SK-N-SH treated with all-trans-retinoic acid at 6 μM for 48 hours (cell line): Measurements from ENCODE around the gene PRM1.

Source experiments
- ARNTL ChIP-seq: fragments of 450-650 bp; formaldehyde crosslinking; IDR thresholded peaks from 2 replicates; pipeline ENCODE4 v1.5.0; 2020; ENCODE audit warnings: low read depth, mild to moderate bottlenecking, moderate library complexity, borderline replicate concordance
- ESRRG ChIP-seq: fragments of 250-450 bp; sonication (Bioruptor Pico); IDR thresholded peaks from 2 replicates; pipeline ENCODE4 v1.6.1; 2021; ENCODE audit warnings: mild to moderate bottlenecking
- GLIS3 ChIP-seq: fragments of 250-450 bp; sonication (Bioruptor Pico); IDR thresholded peaks from 2 replicates; pipeline ENCODE4 v1.5.0; 2020; ENCODE audit warnings: mild to moderate bottlenecking, moderate library complexity
- ISL1 ChIP-seq: fragments of 250-450 bp; sonication (Bioruptor Pico); IDR thresholded peaks from 2 replicates; pipeline ENCODE4 v2.1.2; 2022; ENCODE audit warnings: mild to moderate bottlenecking, moderate library complexity
- OSR1 ChIP-seq: fragments of 250-450 bp; sonication (Bioruptor Pico); IDR thresholded peaks from 2 replicates; pipeline ENCODE4 v1.8.0; 2022; ENCODE audit warnings: moderate library complexity, mild to moderate bottlenecking, inconsistent platforms
- TOX ChIP-seq: fragments of 250-450 bp; sonication (Bioruptor Pico); IDR thresholded peaks from 2 replicates; pipeline ENCODE4 v1.8.0; 2021; ENCODE audit warnings: mild to moderate bottlenecking, moderate library complexity, borderline replicate concordance
- ZC3H10 ChIP-seq: fragments of 250-450 bp; sonication (Bioruptor Pico); IDR thresholded peaks from 2 replicates; pipeline ENCODE4 v1.5.1; 2021; ENCODE audit warnings: mild to moderate bottlenecking, moderate library complexity
- ZFP30 ChIP-seq: fragments of 450-650 bp; formaldehyde crosslinking; IDR thresholded peaks from 2 replicates; pipeline ENCODE4 v1.5.0; 2022; ENCODE audit warnings: mild to moderate bottlenecking, moderate library complexity
- TF ChIP-seq, protein P1 (sequence below): fragments of 250-450 bp; sonication (Bioruptor Pico); IDR thresholded peaks from 2 replicates; pipeline ENCODE4 v1.5.0; 2020; ENCODE audit warnings: mild to moderate bottlenecking, moderate library complexity
- TF ChIP-seq, protein P2 (sequence below): fragments of 250-450 bp; sonication (Bioruptor Pico); IDR thresholded peaks from 2 replicates; pipeline ENCODE4 v1.8.0; 2020; ENCODE audit warnings: mild to moderate bottlenecking, moderate library complexity, borderline replicate concordance
- TF ChIP-seq, protein P3 (sequence below): fragments of 250-450 bp; sonication (Bioruptor Pico); IDR thresholded peaks from 2 replicates; pipeline ENCODE4 v1.8.0; 2021; ENCODE audit warnings: low read depth, mild to moderate bottlenecking, moderate library complexity, borderline replicate concordance

DNA sequence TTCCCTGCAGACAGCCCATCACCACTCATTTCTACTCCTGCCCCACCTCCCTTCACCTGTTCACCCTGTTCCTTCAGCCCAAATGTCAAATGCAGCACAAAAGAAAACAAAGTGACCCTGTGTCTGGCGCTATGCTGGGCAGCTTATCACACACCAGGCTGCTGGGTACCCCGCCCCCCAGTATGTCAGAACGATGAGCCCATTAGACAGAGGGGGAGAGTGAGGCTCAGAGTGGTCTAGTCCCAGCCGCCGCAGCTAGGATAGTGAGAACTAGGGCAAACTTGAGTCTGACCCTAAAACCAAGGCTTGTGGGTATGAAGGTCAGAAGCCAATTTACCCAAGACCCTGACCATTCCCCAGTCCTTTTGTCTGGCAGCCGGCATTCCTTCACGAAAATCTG is 16.0 kb downstream of the PRM1 start:
- TF ChIP-seq, protein P1, sequence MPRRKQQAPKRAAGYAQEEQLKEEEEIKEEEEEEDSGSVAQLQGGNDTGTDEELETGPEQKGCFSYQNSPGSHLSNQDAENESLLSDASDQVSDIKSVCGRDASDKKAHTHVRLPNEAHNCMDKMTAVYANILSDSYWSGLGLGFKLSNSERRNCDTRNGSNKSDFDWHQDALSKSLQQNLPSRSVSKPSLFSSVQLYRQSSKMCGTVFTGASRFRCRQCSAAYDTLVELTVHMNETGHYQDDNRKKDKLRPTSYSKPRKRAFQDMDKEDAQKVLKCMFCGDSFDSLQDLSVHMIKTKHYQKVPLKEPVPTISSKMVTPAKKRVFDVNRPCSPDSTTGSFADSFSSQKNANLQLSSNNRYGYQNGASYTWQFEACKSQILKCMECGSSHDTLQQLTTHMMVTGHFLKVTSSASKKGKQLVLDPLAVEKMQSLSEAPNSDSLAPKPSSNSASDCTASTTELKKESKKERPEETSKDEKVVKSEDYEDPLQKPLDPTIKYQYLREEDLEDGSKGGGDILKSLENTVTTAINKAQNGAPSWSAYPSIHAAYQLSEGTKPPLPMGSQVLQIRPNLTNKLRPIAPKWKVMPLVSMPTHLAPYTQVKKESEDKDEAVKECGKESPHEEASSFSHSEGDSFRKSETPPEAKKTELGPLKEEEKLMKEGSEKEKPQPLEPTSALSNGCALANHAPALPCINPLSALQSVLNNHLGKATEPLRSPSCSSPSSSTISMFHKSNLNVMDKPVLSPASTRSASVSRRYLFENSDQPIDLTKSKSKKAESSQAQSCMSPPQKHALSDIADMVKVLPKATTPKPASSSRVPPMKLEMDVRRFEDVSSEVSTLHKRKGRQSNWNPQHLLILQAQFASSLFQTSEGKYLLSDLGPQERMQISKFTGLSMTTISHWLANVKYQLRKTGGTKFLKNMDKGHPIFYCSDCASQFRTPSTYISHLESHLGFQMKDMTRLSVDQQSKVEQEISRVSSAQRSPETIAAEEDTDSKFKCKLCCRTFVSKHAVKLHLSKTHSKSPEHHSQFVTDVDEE, result no peak
- TF ChIP-seq ZFP30 (no peak), GLIS3 (CRISPR knock-in tag) (no peak), ESRRG (no peak), TOX (CRISPR knock-in tag) (no peak), ISL1 (no peak), ARNTL (no peak), OSR1 (CRISPR knock-in tag) (no peak), ZC3H10 (CRISPR knock-in tag) (no peak)
- TF ChIP-seq, protein P2, sequence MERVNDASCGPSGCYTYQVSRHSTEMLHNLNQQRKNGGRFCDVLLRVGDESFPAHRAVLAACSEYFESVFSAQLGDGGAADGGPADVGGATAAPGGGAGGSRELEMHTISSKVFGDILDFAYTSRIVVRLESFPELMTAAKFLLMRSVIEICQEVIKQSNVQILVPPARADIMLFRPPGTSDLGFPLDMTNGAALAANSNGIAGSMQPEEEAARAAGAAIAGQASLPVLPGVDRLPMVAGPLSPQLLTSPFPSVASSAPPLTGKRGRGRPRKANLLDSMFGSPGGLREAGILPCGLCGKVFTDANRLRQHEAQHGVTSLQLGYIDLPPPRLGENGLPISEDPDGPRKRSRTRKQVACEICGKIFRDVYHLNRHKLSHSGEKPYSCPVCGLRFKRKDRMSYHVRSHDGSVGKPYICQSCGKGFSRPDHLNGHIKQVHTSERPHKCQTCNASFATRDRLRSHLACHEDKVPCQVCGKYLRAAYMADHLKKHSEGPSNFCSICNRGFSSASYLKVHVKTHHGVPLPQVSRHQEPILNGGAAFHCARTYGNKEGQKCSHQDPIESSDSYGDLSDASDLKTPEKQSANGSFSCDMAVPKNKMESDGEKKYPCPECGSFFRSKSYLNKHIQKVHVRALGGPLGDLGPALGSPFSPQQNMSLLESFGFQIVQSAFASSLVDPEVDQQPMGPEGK, result no peak
- TF ChIP-seq, protein P3, sequence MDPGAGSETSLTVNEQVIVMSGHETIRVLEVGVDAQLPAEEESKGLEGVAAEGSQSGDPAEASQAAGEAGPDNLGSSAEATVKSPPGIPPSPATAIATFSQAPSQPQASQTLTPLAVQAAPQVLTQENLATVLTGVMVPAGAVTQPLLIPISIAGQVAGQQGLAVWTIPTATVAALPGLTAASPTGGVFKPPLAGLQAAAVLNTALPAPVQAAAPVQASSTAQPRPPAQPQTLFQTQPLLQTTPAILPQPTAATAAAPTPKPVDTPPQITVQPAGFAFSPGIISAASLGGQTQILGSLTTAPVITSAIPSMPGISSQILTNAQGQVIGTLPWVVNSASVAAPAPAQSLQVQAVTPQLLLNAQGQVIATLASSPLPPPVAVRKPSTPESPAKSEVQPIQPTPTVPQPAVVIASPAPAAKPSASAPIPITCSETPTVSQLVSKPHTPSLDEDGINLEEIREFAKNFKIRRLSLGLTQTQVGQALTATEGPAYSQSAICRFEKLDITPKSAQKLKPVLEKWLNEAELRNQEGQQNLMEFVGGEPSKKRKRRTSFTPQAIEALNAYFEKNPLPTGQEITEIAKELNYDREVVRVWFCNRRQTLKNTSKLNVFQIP (CRISPR knock-in tag), result no peak
